ENCODE results near the gene MARVELD1. TPM values are rescaled to one million over a fixed set of nuclear protein-coding genes. Genes with fewer than 3 reads are reported as not detected.
A peak's percentile ranks its signal among the peaks of the same experiment; 100 is the strongest.

Gene MARVELD1
- total and polyA plus RNA-seq, 10 donors = 3.7 to 24.6 (median 12.9) TPM

GRCh38 chr10:97708976-97709946, 4.3 kb upstream of the MARVELD1 start:
- intact Hi-C loops (cut with DNase I; ENCODE audit: low total_unique reads) = no loop called here
- H3K4me1 ChIP-seq = peaks cover 4 to 38% (median 24%) of the 10 kb centered on the region in 6 donors
- TF ChIP-seq POLR2A (IDR thresholded peaks at IDR 0.05) = no peak
- peak in 10 of 11 experiments; percentile 18 to 72 (median 50) for TF ChIP-seq CTCF (IDR thresholded peaks at IDR 0.05 in 8 of 11, conservative IDR thresholded peaks at IDR 0.05 in 3 of 11)
- TF ChIP-seq POLR2AphosphoS5 (IDR thresholded peaks at IDR 0.05) = no peak
- no peaks in the 10 kb centered on the region for H3K9me3 ChIP-seq
- H3K4me3 ChIP-seq = no peak overlapping the region
- H3K27ac ChIP-seq = peak overlapping the region in 1 of 8 donors; percentile 30
- no peaks in the 10 kb centered on the region for H3K36me3 ChIP-seq
- WGBS, 5 donors = 41 to 47% (median 42%) methylated on average over 18 of the region's 18 CpGs
- peaks cover 0 to 48% (median 3%) of the 10 kb centered on the region in 7 donors for H3K27me3 ChIP-seq (replicated peaks in 1 of 7)
- peak; percentile 58 for DNase-seq

- no peak for DNase-seq
- 74 to 90% (median 79%) methylated on average over 9 of the region's 9 CpGs for WGBS, 5 donors
- TF ChIP-seq POLR2A (IDR thresholded peaks at IDR 0.05) (no peak), CTCF (IDR thresholded peaks at IDR 0.05 in 8 of 11, conservative IDR thresholded peaks at IDR 0.05 in 3 of 11) (no peak), POLR2AphosphoS5 (IDR thresholded peaks at IDR 0.05) (peak in 1 of 3 donors; percentile 11)
- Histone ChIP-seq H3K36me3 (no peaks in the 10 kb centered on the region), H3K4me1 (peaks cover 4 to 63% (median 38%) of the 10 kb centered on the region in 6 donors), H3K4me3 (no peak overlapping the region), H3K9me3 (no peaks in the 10 kb centered on the region), H3K27ac (peak overlapping the region in 4 of 8 donors; percentile 19 to 90 (median 83)), H3K27me3 (replicated peaks in 1 of 7) (peaks cover 0 to 55% (median 5%) of the 10 kb centered on the region in 7 donors)
- intact Hi-C loops (cut with DNase I; ENCODE audit: low total_unique reads) = no loop called here
Observed at GRCh38 chr10:97711640-97712572, 1.6 kb upstream of the MARVELD1 start.

GRCh38 chr10:97713826-97714400, 383 bp downstream of the MARVELD1 start:
- WGBS, 5 donors = 0 to 1% (median 0%) methylated on average over 9 to 69 of the region's 69 CpGs
- no peaks in the 10 kb centered on the region for H3K9me3 ChIP-seq
- H3K27ac ChIP-seq = peak overlapping the region; percentile 51 to 90 (median 86)
- intact Hi-C loops (cut with DNase I; ENCODE audit: low total_unique reads) = no loop called here
- peak overlapping the region; percentile 52 to 80 (median 60) for H3K4me3 ChIP-seq
- peaks cover 6 to 79% (median 49%) of the 10 kb centered on the region in 6 donors for H3K4me1 ChIP-seq
- peak; percentile 5 to 77 (median 66) for TF ChIP-seq POLR2AphosphoS5 (IDR thresholded peaks at IDR 0.05)
- no peak for TF ChIP-seq POLR2A (IDR thresholded peaks at IDR 0.05)
- TF ChIP-seq CTCF (IDR thresholded peaks at IDR 0.05 in 8 of 11, conservative IDR thresholded peaks at IDR 0.05 in 3 of 11) = peak in 3 of 11 experiments; percentile 9 to 35 (median 11)
- no peaks in the 10 kb centered on the region for H3K36me3 ChIP-seq
- peak; percentile 89 for DNase-seq
- peaks cover 0 to 41% (median 5%) of the 10 kb centered on the region in 7 donors for H3K27me3 ChIP-seq (replicated peaks in 1 of 7)

All from spleen (tissue), 11 donors.